ENCODE measurements around the gene GRID2. TPM values are rescaled to one million over a fixed set of nuclear protein-coding genes. Genes with fewer than 3 reads are reported as not detected.

Gene GRID2
- total and polyA plus RNA-seq, 10 of the 15 experiments (the other 5 are each of a cell fraction or from before 2014, with no cell fraction given), result not detected

DNA sequence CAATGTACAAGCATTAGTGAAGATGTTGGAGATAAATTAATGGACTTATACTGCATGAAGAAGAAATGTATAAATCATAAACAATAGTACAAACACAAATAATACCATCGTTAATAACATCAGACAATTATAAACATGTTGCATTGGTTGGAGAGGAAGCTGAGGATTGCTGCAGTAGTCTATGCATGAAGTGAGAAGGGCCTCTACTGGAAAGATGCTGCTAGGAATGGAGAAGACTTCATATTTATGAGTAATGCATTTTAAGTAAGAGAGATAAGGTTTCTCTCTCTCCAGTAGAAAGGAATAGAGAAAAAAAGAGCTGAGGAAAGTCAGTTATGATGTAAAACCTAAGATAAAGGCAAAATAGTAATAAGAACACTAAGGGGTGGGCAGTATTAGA lies 247.8 kb downstream of the GRID2 start:
- BruUV-seq (replicated peaks), result no TSS peak
- Histone ChIP-seq H3K9ac (ENCODE audit: control insufficient read depth, insufficient read depth, low read length) (no peak overlapping the region), H3K4me2 (ENCODE audit: control insufficient read depth, insufficient read depth) (no peak overlapping the region), H4K20me1 (ENCODE audit: control insufficient read depth, insufficient read depth) (no peaks in the 10 kb centered on the region), H3K27me3 (replicated peaks in 1 of 2; ENCODE audit: control insufficient read depth in 2 of 2, insufficient read depth in 2 of 2, low read length in 1 of 2) (no peaks in the 10 kb centered on the region), H3K4me1 (ENCODE audit: control insufficient read depth, insufficient read depth, low read length) (no peaks in the 10 kb centered on the region), H3K9me3 (replicated peaks; ENCODE audit: control insufficient read depth, insufficient read depth, low read length) (no peaks in the 10 kb centered on the region), H3K4me3 (no peak overlapping the region), H3K27ac (ENCODE audit: control insufficient read depth, insufficient read depth) (no peak overlapping the region), H3K79me2 (ENCODE audit: control insufficient read depth, insufficient read depth, low read length) (no peaks in the 10 kb centered on the region), H3K36me3 (ENCODE audit: control insufficient read depth in 2 of 2, insufficient read depth in 2 of 2, low read length in 1 of 2) (no peaks in the 10 kb centered on the region), H2AFZ (ENCODE audit: control insufficient read depth, low read depth, low read length) (no peak overlapping the region)
- ChIA-PET SMC1A (ENCODE audit: uncharacterized antibody, unreplicated experiment) (no interaction called here), POLR2A (no interaction called here), CTCF (no interaction called here), RAD21 (ENCODE audit: unreplicated experiment) (no interaction called here)
- in situ Hi-C loops (cut with MboI), result no loop called here
- TF ChIP-seq ZBTB4 (CRISPR knock-in tag; IDR thresholded peaks at IDR 0.05), result no peak
- TF ChIP-seq PAX8 (IDR thresholded peaks at IDR 0.05), result no peak
- TF ChIP-seq RAD21 (IDR thresholded peaks at IDR 0.05; ENCODE audit: insufficient read depth, low read depth, low read length), result 0 out of 2 replicates have a peak, but pooled peaks have one; percentile 20
- TF ChIP-seq CEBPZ (IDR thresholded peaks at IDR 0.05; ENCODE audit: low read depth, low read length), result no peak
- DNase-seq (ENCODE audit: low read depth, low spot score) (no peak), FAIRE-seq (no peak), ATAC-seq (no peak)
- intact Hi-C loops (cut with micrococcal nuclease; ENCODE audit: unreplicated experiment), result no loop called here
- 0% methylated on average over 1 of the region's 1 CpG for WGBS (ENCODE audit: insufficient coverage, insufficient replicate concordance, low lambda C conversion rate, missing lambda C conversion rate)

Measured in GM12878 (cell line).